Fibroblast of peridontal ligament (primary cell): Measurements from ENCODE around the gene KRAS.
A peak's percentile ranks its signal among the peaks of the same experiment; 100 is the strongest.

Experiments
- DNase-seq: peaks from one replicate; pipeline ENCODE4 v3.0.0-alpha.2; 2010; ENCODE audit errors: extremely low read depth

The KRAS gene

DNA sequence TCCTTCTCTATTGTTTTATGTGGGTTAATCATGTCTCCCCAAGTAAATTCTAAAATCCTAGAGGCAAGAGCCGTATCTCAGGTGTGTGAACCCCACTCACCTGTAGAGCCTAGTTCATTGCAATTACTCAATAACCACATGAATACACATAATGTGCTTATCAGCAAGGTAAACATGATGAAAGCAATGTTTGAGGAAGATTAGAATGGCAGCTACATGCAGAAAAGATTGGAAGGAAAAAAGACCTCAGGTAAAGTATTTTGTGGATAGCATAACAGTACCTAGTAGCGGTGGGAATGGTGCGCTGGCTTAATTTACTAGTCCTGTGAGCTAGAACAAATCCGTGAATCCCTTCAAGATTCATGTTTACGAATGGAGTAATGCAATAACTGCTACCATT lies 5.3 kb upstream of the KRAS start:
- DNase-seq = no peak

- DNase-seq = no peak
Observed at GRCh38 chr12:25254271-25254880, 3.6 kb upstream of the KRAS start.

DNA sequence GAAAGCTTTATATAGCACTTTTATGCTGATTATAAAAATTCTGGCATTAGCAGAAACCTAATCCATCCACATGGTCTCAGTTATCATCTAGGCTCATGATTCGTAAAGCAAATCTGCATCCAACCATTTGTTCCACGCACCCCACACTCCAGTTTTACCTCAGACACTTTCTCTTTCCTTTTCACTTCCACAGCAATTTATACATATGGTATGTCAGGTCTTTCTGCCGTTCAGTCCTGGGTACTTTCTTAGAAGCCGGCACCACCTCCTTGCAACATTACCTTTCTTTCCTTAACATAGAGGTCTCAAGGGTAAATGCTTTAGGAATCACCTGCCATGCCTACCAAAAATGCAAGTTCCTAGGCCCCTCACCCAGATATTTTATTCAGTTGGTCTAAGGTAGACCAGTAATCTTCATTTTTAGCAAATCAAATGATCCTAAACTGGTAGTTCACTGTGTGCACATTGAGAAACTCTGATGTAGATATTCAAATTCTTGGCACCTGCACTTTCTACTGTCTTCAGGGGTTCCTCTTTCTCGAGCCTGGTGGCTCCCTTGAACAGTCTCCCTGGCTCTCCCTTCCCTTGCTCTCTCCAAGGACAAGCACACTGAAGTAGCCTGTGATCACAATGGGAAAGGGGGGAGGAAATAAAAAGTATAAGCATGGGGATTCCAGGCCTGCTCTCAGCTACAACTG lies 2.8 kb upstream of the KRAS start:
- DNase-seq = no peak

- DNase-seq = no peak
Observed at GRCh38 chr12:25252946-25253345, 2.2 kb upstream of the KRAS start.

DNA sequence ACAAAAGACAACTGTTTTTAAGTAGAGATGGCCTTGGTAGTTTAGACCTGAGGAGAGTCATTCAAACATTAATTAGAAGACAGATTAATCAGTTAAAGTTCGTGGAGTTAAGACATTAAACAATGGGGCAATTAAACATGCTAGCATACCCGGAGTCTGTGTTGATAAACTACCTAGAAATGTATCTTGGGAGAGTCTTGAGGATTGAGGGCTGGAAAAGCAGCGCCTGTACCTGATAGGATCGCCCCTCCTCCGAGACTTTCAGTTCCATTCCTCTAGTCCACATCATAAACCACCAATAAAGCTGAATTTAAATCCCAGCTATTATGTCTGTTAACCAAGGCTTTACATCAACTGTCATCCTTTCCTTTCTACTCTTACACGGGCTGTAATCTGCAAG lies 1.0 kb upstream of the KRAS start:
- DNase-seq = no peak

DNA sequence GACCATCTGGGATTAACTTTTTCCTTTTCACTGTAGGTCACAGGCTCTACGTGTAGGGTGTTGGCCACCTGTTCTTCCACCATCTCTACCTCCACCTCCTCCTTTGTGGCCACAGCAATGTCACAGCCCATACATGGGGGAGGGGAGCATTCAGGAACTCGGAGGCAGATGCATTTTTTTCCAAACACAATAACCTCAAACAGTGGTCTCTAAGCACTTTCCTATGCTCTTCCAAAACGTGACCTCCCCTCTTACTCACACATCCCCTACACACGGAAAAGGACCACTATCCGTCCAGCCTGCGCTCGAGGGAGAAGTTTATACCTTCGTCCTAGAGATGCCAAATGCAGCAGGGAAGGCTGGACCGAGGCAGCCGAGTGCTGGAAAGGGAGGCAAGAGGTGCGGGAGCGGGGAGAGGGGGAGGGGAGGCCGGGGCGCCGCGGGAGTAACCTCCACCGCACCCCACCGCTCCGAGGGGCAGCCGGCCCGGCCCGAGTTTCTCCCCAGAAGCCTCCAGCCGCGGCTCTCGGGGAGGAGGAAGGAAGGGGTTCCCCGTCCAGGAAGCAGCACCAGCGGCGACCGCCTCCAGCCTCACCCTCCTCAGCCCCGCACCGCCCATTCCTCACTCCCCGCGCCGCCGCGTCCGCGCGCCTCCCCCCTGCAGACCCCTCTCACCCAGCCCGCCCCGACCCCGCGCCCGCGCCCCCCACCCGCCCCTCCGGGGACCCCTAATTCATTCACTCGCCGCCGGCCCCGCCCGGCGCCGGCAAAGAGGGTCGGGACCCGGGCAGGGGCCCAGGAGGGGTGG lies 594 bp downstream of the KRAS start:
- no peak for DNase-seq

GRCh38 chr12:25248732-25249131 lies 2.0 kb downstream of the KRAS start:
- no peak for DNase-seq

GRCh38 chr12:25248137-25248536 lies 2.6 kb downstream of the KRAS start:
- no peak for DNase-seq

- DNase-seq = no peak
Observed at GRCh38 chr12:25245491-25245890, 5.2 kb downstream of the KRAS start.

DNA sequence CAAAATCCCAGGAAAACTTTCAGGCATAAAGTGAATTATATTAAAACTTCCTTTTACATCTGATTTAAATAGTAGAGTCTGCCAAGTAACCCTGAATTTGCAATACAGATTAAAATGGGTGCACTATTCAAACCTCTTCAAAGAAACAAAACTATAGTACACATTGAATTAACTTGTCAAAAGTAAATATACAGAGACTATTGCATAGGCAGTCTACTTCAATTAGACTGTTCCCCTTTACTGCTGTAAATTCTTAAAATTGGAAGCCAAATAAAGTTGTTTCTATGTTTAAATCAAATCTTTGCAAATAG lies 7.1 kb downstream of the KRAS start:
- DNase-seq = no peak

DNA sequence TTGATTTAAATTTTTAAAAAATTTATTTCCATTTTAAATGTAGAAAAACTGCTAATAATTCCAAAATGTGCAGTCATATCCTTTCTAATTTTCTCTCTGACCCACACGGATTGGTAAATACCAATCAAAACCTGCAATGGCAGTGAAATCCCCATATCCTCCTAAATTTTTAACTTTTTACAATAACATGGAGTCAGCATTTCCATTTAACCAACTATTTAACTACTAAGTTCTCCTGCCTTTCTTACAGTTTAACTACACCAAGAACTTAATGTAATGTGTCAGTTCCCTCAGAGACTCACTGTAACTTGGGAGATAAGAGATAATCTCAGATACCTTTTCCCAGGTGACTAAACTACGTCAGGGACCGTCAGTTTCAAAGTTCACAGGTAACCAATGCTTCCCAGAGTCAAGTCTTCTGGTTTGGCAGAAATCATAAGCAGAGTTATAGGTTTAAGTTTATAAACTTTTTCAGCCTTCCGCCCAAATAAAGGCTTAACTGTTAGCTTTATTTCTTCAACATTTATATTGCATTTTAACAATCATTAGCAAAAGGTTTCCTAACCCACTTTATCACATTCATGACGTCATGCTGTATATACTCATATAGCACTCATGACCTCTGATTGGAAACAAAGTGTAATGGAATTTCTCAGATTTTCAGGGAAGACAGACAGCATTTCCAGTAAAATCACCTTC lies 7.6 kb downstream of the KRAS start:
- DNase-seq = peak; percentile 26

- peak; percentile 84 for DNase-seq
Observed at GRCh38 chr12:25241167-25242020, 9.3 kb downstream of the KRAS start.

DNA sequence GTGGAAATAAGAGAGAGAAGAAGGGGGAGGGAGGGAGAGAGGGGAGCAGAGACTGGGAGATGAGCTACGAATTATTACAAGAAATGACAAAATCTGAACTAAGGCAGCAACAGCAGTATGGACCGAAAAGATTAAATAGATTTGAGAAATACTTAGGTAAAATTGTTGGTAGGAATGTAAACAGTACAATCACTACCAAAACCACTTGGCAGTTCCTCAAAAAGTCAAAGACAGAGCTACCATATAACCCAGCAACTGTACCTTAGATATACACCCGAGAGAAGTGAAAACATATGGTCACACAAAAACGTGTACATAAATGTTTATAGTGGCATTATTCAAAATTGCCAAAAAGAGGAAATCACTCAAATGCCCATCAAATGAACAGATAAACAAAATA lies 14.1 kb downstream of the KRAS start:
- peak; percentile 51 for DNase-seq

DNA sequence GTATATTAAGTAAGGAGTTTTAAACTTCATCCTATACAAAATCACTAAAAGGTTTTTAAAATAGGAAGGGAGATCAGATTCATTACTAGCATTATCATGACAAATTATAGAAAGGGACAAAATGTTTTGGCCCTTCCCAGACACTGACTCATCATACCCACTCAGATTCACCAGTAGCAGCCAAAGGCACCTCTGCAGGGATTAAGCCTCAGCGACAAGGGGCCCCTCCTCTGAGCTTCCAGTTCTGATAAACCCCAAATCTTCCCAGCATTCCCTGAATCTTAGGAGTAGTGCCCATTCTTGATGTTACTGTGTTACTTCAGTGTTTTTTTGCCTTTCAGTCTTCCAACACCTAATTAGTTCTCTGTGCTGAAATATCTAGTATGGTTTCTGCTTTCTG lies 14.5 kb downstream of the KRAS start:
- no peak for DNase-seq

DNA sequence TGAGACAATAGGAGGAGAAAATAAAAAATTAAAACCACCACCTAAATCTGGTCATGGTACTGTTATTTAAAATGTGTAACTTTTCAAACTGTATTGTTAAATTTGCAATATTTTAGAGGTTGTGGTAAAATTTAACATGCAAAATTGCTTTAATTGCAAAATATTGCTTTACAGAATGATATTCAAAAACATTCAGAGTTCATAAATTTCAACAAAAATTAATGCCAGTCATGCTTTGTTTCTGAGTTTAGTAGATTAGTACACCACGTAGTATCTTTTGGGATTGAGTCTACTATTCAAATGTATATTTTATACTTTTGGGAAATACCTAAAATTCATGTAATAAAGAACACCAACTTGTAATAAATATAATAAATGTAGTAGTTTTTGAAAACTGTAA lies 37.4 kb downstream of the KRAS start:
- DNase-seq = no peak

- DNase-seq = no peak
Observed at GRCh38 chr12:25208554-25208953, 42.2 kb downstream of the KRAS start.

DNA sequence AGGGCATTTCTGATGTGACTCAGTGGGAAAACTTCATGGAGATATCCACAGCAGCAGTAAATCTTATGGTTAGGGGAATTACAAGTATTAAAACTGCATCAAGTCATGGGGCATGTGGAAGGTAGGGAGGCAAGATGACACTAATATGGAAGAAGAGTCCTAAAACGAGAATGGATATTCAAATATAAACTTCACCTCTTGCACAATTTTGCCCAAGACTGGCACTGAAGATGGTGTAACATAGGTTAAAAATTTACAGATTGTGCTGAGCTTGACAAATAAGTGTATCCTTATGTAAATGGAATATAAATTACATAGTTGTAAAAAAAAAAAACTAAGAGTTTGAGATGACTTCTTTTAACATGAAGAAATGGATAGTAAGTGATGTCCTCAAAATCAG lies 42.9 kb downstream of the KRAS start:
- no peak for DNase-seq

DNA sequence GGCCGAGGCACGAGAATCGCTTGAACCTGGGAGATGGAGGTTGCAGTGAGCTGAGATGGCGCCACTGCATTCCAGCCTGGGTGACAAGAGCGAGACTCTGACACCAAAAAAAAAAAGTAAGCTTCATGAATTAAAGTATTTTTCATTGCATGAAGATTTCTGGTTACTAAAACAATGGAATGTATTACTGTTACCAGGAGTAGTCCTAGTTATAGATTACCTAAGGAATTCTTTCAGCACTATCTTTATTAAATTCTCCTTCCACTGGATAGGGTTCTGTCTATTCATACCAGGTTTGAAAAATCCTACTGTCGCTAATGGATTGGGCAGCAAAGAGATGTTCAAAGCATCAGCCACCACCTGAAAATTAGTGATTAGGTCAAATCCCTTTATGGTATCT lies 43.3 kb downstream of the KRAS start:
- no peak for DNase-seq

DNA sequence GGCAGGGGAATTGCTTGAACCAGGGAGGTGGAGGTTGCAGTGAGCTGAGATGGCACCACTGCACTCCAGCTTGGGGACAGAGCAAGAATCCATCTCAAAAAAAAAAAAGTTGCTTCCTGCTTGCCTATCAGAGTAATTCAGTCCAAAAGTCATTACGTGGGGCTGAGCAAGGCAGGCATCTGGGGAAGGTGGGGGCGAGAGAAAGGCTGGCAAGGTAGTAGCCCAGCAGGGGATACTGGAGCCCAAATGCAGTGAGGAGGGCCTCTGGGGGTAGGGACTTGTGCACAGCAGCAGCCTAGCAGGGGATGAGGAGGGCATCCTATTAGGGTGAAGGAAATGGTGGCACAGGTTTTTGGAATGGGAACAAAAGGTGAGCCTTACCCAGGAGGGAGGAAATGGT lies 48.6 kb downstream of the KRAS start:
- no peak for DNase-seq

DNA sequence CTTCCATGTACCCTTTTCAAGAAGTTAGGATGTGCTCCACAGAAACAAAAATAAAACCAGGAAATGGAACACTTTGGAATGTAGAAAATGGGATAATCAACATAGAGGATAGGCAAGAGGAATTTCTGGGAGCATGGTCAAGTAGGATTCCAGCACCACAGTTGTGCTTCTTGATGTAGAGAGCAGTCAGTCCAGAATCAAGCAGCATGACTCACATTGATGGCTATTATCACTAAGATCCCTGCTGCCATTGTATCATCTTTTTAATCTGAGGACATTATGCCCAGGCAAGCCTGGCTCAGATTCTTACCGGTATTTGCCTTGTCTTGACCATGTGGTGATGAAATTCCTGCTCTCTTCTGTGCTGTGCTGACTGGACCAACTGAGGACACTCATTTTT lies 50.0 kb downstream of the KRAS start:
- peak; percentile 79 for DNase-seq

- no peak for DNase-seq
Observed at GRCh38 chr12:25197608-25198007, 53.1 kb downstream of the KRAS start.
